WTC11 (cell line): Measurements from ENCODE around the gene PSMB9.

Experiments
- CTCF ChIP-seq: fragments of 200-600 bp; IDR thresholded peaks from 2 replicates; pipeline ENCODE4 v1.8.0; 2022; ENCODE audit warnings: antibody characterized with exemption
- GTF2I ChIP-seq: fragments of 250-450 bp; sonication (Bioruptor Pico); conservative IDR thresholded peaks from 2 replicates; pipeline ENCODE4 v1.4.0; 2021; ENCODE audit warnings: mild to moderate bottlenecking

GRCh38 chr6:32887616-32888015 is 33.6 kb downstream of the PSMB9 start:
- TF ChIP-seq CTCF: no peak
- no peak for TF ChIP-seq GTF2I (CRISPR knock-in tag)
